BE2C (cell line): ENCODE results near the gene GTSE1.

Experiments
- DNase-seq: peaks from one replicate; pipeline ENCODE4 v3.0.0-alpha.2; 2020
- H3K27me3 ChIP-seq: fragments of 250-450 bp; sonication (Bioruptor Pico); 2 replicates; pipeline ENCODE4 v1.5.1; 2020; ENCODE audit warnings: mild to moderate bottlenecking
- H3K36me3 ChIP-seq: fragments of 250-450 bp; sonication (Bioruptor Pico); 2 replicates; pipeline ENCODE4 v1.5.1; 2020; ENCODE audit warnings: mild to moderate bottlenecking
- H3K4me1 ChIP-seq: fragments of 250-450 bp; sonication (Bioruptor Pico); 2 replicates; pipeline ENCODE4 v1.5.1; 2020
- H3K4me3 ChIP-seq: 2 replicates; pipeline ENCODE4 v1.5.1; 2011; ENCODE audit warnings: low read depth, low read length
- H3K9me3 ChIP-seq: fragments of 250-450 bp; sonication (Bioruptor Pico); 2 replicates; pipeline ENCODE4 v1.5.1; 2020
- TF ChIP-seq, protein P1 (sequence below): IDR thresholded peaks from 2 replicates; pipeline ENCODE4 v1.5.1; 2012; ENCODE audit warnings: mild to moderate bottlenecking, low read depth, low read length

Gene GTSE1

DNA sequence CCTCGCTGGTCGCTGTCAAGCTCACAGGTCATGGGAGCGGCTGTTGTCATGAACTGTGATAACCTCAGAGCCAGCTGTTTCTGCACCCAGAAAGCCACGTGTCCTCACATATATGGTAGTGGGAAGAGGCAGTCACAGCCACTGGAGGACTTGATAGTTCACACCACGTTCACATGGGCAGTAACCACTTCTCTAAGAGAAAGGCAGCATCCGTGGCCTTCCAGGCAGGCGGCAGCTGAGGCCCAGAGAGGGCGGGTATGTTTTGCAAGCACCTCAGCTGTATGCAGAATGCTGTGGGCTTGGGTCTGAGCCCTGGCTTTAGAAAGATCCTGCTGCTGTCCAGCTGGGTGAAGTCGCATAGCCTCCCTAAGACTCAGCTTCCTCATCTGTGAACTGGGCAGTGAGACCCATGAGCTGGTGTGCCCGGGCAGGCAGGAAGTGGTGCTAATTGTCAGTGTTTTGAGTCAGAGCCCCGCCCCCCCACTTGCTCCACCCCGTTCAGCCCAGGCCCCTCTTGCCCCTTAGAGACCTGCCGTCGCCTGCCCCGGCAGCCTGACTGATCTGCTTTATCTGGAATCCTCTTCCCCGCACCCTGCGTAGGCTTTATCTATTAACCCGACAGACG lies 15.6 kb upstream of the GTSE1 start:
- H3K4me1 ChIP-seq = no peaks in the 10 kb centered on the region
- H3K9me3 ChIP-seq = no peaks in the 10 kb centered on the region
- peaks cover 37% of the 10 kb centered on the region for H3K36me3 ChIP-seq
- H3K4me3 ChIP-seq = no peak overlapping the region
- TF ChIP-seq, protein P1, sequence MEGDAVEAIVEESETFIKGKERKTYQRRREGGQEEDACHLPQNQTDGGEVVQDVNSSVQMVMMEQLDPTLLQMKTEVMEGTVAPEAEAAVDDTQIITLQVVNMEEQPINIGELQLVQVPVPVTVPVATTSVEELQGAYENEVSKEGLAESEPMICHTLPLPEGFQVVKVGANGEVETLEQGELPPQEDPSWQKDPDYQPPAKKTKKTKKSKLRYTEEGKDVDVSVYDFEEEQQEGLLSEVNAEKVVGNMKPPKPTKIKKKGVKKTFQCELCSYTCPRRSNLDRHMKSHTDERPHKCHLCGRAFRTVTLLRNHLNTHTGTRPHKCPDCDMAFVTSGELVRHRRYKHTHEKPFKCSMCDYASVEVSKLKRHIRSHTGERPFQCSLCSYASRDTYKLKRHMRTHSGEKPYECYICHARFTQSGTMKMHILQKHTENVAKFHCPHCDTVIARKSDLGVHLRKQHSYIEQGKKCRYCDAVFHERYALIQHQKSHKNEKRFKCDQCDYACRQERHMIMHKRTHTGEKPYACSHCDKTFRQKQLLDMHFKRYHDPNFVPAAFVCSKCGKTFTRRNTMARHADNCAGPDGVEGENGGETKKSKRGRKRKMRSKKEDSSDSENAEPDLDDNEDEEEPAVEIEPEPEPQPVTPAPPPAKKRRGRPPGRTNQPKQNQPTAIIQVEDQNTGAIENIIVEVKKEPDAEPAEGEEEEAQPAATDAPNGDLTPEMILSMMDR = no peak
- no peaks in the 10 kb centered on the region for H3K27me3 ChIP-seq
- no peak for DNase-seq

DNA sequence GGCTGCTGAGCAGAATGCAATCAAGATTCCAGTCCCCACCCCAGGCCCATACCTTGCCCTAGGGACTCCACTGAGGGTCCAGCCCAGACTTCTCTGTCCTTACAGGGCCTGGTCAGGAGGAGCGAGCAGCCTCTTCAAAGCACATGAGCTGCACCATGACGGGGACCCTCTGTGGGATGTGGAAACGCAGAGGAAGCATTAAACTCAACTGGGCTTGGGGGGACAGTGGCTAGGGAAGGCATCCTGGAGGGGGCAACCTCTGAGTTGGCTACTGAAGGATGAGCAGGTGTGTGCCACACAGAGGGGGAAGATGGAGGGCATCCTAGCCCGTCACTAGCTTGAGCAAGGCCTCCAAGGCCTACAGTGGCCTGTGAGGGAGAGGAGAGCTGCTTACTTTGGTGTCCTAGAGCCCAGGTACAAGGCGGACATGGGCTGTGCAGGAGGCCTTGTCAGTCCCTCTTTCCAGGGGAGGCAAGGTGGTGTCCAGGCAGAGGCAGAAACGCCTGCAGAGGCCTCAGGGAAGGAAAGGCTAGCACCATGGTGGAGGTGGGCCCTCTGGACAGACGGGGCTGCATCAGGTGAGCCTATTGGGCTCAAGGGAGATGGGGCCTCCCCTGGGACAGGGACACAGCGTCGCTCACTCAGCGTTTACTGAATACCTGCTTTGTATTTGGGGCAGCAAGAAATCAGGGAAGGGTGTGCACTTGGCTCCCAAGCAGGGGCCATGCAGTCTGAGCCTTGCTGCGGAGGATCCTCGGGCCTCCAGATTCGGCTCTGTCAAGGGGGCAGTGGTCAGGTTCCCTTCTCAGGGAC lies 14.6 kb upstream of the GTSE1 start:
- Histone ChIP-seq H3K27me3 (no peaks in the 10 kb centered on the region), H3K9me3 (no peaks in the 10 kb centered on the region), H3K36me3 (peaks cover 37% of the 10 kb centered on the region), H3K4me1 (no peaks in the 10 kb centered on the region), H3K4me3 (no peak overlapping the region)
- TF ChIP-seq, protein P1 = no peak
- DNase-seq = no peak

DNA sequence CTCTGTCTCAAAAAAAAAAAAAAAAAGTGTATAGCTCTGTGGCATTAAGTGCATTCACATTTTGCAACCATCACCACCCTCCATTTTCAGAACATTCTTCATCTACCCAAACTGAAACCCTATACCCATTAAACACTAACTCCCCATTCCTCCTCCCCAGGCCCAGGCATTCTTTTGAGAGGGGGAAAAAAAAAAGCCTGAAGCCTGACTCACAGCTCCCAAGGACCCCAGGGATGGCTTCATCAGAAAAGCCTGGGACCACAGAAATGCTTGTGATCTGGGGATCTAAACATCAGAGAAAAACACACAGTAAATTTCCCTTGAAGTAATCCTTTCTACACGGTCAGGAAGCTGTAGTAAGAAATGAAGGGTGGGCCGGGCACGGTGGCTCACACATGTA lies 10.7 kb upstream of the GTSE1 start:
- Histone ChIP-seq H3K4me3 (no peak overlapping the region), H3K27me3 (no peaks in the 10 kb centered on the region), H3K9me3 (no peaks in the 10 kb centered on the region), H3K36me3 (peaks cover 21% of the 10 kb centered on the region), H3K4me1 (no peaks in the 10 kb centered on the region)
- TF ChIP-seq, protein P1 = no peak
- DNase-seq = no peak

DNA sequence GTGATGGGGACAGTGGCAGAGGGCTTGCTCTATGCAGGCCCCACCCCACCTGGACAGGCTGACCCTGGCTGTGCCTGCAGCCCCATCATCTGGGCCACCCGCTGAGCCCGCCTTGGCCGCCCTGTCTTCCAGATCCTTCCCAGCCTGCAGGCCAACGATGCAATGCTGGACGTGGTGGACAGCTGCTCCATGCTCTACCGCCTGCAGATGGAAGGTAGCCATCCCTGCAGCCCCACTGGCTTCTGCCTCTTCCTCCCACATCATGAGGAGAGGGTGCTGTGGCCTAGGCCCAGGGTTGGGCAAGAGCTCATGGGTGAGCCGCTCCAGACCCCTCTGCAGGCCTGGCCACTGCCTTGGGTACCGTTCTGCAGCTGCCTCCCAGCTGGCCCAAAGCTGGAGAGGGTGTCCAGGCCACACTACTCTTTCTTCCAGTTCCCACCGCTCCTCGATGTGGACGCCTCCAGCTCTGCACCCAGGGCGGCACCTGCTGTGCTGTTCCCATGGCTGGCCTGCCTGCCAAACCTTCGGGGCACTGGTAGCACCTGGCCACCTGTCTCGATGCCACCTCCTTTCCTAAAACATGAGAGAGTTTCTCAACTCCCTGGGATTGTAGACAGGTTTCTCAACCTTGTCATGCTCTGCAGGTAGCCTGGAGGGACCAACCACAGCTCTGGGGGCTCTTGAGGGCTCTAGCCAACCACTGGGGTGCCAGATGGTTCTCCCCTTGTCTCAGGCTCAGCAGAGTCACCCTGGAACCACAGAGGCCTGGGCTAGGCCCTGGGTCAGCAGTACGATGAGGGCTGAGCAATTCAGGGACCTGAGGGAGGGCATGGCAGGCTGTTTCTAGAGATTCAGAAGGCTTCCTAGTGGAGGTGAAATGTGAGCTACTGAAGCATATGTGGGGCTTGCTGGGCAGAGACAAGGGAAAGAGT lies 9.5 kb upstream of the GTSE1 start:
- Histone ChIP-seq H3K4me3 (no peak overlapping the region), H3K27me3 (no peaks in the 10 kb centered on the region), H3K4me1 (no peaks in the 10 kb centered on the region), H3K36me3 (peaks cover 15% of the 10 kb centered on the region), H3K9me3 (no peaks in the 10 kb centered on the region)
- DNase-seq = no peak
- TF ChIP-seq, protein P1 = no peak

DNA sequence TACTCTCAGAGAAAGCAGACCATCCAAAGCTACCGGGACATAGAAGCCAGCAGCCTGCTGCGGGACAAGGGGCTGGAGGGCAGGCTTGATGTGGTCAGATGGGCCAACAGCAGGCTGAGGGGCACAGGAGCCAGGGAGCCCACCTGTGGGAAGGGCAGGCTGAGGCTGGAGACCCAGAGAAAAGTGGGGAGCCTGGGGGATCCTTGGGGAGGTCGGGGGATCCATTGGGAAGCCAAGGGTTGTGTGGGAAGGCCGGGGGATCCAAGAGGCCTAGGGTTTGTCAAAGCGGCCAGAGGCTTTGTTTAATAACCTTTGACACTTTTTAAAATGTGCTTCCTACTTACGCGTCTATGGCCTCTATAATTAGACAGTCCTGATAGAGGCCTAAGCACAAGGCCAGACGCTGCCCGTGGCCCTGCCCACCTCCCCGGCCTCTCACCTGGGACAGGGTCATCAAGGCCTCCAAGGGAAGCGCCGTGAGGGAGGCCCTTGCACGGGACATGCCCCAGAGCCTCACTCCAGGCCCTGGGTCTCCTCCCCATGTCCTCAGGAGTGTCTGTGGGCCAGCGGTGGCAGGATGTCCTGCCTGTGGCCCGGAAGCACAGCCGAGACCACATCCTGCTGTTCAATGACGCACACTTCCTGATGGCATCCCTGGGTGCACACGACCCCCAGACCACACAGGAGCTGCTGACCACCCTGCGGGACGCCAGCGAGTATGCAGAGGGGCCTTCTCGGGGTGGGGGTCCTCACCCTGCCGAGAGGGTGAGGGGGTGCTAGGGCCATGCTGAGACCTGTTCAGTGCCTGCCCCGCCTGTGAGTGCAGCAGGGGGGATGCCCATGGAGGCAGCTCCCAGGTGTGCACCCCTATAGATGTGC lies 8.6 kb upstream of the GTSE1 start:
- Histone ChIP-seq H3K4me3 (no peak overlapping the region), H3K9me3 (no peaks in the 10 kb centered on the region), H3K4me1 (no peaks in the 10 kb centered on the region), H3K27me3 (no peaks in the 10 kb centered on the region), H3K36me3 (peaks cover 18% of the 10 kb centered on the region)
- TF ChIP-seq, protein P1 = no peak
- DNase-seq = no peak
